Lower lobe of right lung (tissue), 2 donors: Measurements from ENCODE around the gene SARNP. TPM values are rescaled to one million over a fixed set of nuclear protein-coding genes. Genes with fewer than 3 reads are reported as not detected.

ENCODE experiments used
- ATAC-seq, 2 donors: fragments of 200-7000 bp; cut with Tn5 transposase; one replicate each; pipeline ENCODE4 v1.9.1; 2020 to 2022; ENCODE audit warnings: mild to moderate bottlenecking in 2 of 2, moderate library complexity in 2 of 2
- DNase-seq: peaks from one replicate; pipeline ENCODE4 v3.0.0-alpha.2; 2020
- H3K27ac ChIP-seq: fragments of 200-600 bp; one replicate; pipeline ENCODE4 v1.8.0; 2022
- H3K27me3 ChIP-seq: fragments of 200-600 bp; one replicate; pipeline ENCODE4 v1.8.0; 2022; ENCODE audit warnings: low read depth
- H3K36me3 ChIP-seq: fragments of 200-600 bp; one replicate; pipeline ENCODE4 v1.8.0; 2022; ENCODE audit warnings: mild to moderate bottlenecking
- H3K4me1 ChIP-seq: fragments of 200-600 bp; one replicate; pipeline ENCODE4 v1.8.0; 2022
- H3K4me3 ChIP-seq: fragments of 200-600 bp; one replicate; pipeline ENCODE4 v1.8.0; 2022; ENCODE audit warnings: mild to moderate bottlenecking
- H3K9me3 ChIP-seq: fragments of 200-600 bp; one replicate; pipeline ENCODE4 v1.8.0; 2022
- intact Hi-C: fragments of 100-400 bp; cut with DNase I; formaldehyde crosslinking; loops from one replicate; pipeline ENCODE4 v1.11.0; 2022
- total RNA-seq: library from RNA; stranded (reverse); fragmentation: NEBNext Ultra II Directional; extraction: Animal tissue kit (Norgen Biotek cat#: 25700); gene quantifications from one replicate; pipeline ENCODE4 v1.2.1, GENCODE V29; 2021
- TF ChIP-seq, protein P1 (sequence below): fragments of 200-600 bp; IDR thresholded peaks from one replicate; pipeline ENCODE4 v1.8.0; 2022; ENCODE audit warnings: antibody characterized with exemption, mild to moderate bottlenecking
- donor health status: DM: no; HTN: yes; CAD: no; lungs with severe emphysema.

The SARNP gene
- total RNA-seq, 1 donor from 2014 or later: 40.1 TPM

DNA sequence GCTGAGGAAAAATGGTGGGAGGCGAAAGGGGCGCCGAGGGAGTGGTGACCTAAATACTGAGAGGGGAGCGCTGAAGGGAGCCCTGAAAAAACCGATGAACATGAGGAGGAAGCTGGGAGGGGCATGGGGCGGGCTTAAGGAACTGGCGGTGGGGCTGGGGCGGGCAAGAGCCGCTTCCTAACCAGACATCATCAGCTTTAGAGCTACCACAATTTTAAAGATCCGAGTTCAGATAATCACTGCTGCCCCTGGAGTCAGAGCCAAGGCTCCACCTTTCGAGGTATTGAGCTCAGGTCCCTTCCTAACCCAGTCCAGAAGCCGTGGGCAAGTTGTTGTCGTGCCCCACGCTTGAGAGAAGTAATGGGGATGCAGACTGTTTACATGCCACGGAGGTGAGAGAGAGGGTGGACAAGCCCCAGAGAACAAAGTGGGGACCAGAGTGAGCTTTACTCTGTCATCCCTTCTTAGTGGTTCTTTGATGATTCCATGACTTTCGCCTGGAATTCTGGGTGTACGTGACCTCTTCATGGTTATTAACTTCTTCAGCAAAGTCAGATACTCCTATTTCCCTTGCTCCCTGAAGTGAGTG, 710 bp upstream of the SARNP start:
- H3K4me3 ChIP-seq: peak overlapping the region; percentile 94
- peak; percentile 70 to 73 for ATAC-seq
- peaks cover 69% of the 10 kb centered on the region for H3K36me3 ChIP-seq
- H3K27ac ChIP-seq: peak overlapping the region; percentile 91
- TF ChIP-seq, protein P1, sequence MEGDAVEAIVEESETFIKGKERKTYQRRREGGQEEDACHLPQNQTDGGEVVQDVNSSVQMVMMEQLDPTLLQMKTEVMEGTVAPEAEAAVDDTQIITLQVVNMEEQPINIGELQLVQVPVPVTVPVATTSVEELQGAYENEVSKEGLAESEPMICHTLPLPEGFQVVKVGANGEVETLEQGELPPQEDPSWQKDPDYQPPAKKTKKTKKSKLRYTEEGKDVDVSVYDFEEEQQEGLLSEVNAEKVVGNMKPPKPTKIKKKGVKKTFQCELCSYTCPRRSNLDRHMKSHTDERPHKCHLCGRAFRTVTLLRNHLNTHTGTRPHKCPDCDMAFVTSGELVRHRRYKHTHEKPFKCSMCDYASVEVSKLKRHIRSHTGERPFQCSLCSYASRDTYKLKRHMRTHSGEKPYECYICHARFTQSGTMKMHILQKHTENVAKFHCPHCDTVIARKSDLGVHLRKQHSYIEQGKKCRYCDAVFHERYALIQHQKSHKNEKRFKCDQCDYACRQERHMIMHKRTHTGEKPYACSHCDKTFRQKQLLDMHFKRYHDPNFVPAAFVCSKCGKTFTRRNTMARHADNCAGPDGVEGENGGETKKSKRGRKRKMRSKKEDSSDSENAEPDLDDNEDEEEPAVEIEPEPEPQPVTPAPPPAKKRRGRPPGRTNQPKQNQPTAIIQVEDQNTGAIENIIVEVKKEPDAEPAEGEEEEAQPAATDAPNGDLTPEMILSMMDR: no peak
- intact Hi-C loops: no loop called here
- no peaks in the 10 kb centered on the region for H3K9me3 ChIP-seq
- peaks cover 46% of the 10 kb centered on the region for H3K4me1 ChIP-seq
- H3K27me3 ChIP-seq: no peaks in the 10 kb centered on the region
- DNase-seq: no peak

GRCh38 chr12:55816881-55817344, 611 bp downstream of the SARNP start:
- TF ChIP-seq, protein P1: no peak
- peak overlapping the region; percentile 91 for H3K27ac ChIP-seq
- H3K4me3 ChIP-seq: peak overlapping the region; percentile 94
- intact Hi-C loops: no loop called here
- H3K36me3 ChIP-seq: peaks cover 59% of the 10 kb centered on the region
- no peaks in the 10 kb centered on the region for H3K9me3 ChIP-seq
- H3K4me1 ChIP-seq: peaks cover 56% of the 10 kb centered on the region
- ATAC-seq: no peak
- no peak for DNase-seq
- no peaks in the 10 kb centered on the region for H3K27me3 ChIP-seq

DNA sequence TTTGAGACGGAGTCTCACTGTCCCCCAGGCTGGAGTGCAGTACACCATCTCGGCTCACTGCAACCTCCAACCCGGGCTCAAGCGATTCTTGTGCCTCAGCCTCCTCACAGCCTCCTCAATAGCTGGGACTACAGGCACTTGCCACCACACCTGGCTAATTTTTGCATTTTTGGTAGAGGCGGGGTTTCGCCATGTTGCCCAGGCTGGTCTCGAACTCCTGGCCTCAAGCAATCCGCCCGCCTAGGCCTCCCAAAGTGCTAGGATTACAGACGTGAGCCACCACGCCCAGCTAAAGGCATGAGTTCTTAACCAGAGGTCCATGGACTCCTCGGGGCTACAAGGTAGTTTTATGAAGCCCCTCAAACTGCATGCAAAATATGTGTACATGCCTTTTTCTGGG, 2.1 kb downstream of the SARNP start:
- DNase-seq (no peak), ATAC-seq (no peak)
- intact Hi-C loops: no loop called here
- peak overlapping the region; percentile 94 for H3K4me3 ChIP-seq
- H3K4me1 ChIP-seq: peaks cover 64% of the 10 kb centered on the region
- H3K9me3 ChIP-seq: no peaks in the 10 kb centered on the region
- no peak overlapping the region for H3K27ac ChIP-seq
- H3K27me3 ChIP-seq: no peaks in the 10 kb centered on the region
- H3K36me3 ChIP-seq: peaks cover 44% of the 10 kb centered on the region
- TF ChIP-seq, protein P1: no peak

GRCh38 chr12:55814257-55814656, 3.3 kb downstream of the SARNP start:
- TF ChIP-seq, protein P1: no peak
- H3K4me1 ChIP-seq: peaks cover 62% of the 10 kb centered on the region
- H3K9me3 ChIP-seq: no peaks in the 10 kb centered on the region
- H3K27me3 ChIP-seq: no peaks in the 10 kb centered on the region
- ATAC-seq (no peak), DNase-seq (no peak)
- no peak overlapping the region for H3K27ac ChIP-seq
- H3K36me3 ChIP-seq: peaks cover 40% of the 10 kb centered on the region
- no peak overlapping the region for H3K4me3 ChIP-seq
- intact Hi-C loops: no loop called here

- peaks cover 57% of the 10 kb centered on the region for H3K36me3 ChIP-seq
- ATAC-seq: peak in 1 of 2 donors; percentile 25
- no peak for DNase-seq
- TF ChIP-seq, protein P1: no peak
- peaks cover 52% of the 10 kb centered on the region for H3K4me1 ChIP-seq
- H3K9me3 ChIP-seq: no peaks in the 10 kb centered on the region
- no peak overlapping the region for H3K27ac ChIP-seq
- H3K27me3 ChIP-seq: no peaks in the 10 kb centered on the region
- intact Hi-C loops: no loop called here
- no peak overlapping the region for H3K4me3 ChIP-seq
These were observed 5.4 kb downstream of the SARNP start for GRCh38 chr12:55812088-55812487.
